ENCODE measurements around the gene NAPG.
"Not testable (repeated sequence)": the region's sequence is repeated elsewhere in the genome, so short reads cannot be mapped to it uniquely, and the experiment has no call there.

Gene NAPG

DNA sequence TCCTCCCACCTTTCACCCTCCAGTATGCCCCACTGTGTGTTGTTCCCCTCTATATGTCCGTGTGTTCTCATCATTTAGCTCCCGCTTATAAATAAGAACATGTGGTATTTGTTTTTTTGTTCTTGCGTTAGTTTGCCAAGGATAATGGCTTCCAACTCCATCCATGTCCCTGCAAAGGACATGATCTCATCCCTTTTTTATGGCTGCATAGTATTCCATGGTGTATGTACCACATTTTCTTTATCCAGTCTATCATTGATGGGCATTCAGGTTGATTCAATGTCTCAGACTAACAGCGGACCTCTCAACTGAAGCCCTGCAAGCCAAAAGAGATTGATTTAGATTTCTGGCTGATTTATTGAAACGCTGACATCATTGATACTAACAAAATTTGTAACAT is 44.1 kb downstream of the NAPG start:
- DNase-seq; in situ Hi-C loops (cut with MboI; ENCODE audit: low pct_unique_long_range_greater_than_20kb, low sequenced_read_pairs): not testable (repeated sequence)

DNA sequence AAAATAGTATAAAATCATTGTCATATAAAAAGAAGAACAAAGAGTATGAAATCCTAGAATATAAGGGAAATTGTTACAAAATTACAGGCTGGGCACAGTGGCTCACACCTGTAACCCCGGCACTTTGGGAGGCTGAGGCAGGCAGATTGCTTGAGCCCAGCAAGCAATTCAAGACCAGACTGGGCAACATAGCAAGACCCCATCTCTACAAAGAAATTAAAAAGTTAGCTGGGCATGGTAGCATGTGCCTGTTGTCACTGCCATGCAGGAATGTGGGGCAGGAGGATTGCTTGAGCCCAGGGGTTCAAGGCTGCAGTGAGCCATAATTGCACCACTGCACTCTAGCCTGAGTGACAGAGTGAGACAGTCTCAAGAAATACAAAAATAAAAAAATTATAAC is 44.8 kb downstream of the NAPG start:
- in situ Hi-C loops (cut with MboI; ENCODE audit: low pct_unique_long_range_greater_than_20kb, low sequenced_read_pairs) = no loop called here
- no peak for DNase-seq

DNA sequence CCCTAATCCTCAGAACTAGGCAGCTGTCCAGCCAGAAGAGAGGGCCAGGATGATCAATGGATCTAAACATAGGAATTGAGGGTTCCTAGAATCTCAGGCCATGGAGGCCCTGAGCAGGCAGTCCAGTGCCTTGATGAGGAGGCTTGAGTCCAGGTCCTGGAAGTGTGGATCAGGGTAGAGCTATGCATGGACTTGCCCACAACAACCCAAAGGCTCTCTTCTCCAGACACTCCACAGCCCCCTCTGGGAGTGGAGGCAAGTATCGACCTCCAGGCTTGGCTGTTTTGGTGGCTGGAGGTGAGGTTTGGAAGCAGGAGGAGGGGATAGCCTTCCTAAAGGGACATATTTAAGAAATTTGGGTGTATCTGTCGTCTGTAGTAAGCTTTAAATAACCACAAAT is 45.7 kb downstream of the NAPG start:
- in situ Hi-C loops (cut with MboI; ENCODE audit: low pct_unique_long_range_greater_than_20kb, low sequenced_read_pairs) = no loop called here
- no peak for DNase-seq

DNA sequence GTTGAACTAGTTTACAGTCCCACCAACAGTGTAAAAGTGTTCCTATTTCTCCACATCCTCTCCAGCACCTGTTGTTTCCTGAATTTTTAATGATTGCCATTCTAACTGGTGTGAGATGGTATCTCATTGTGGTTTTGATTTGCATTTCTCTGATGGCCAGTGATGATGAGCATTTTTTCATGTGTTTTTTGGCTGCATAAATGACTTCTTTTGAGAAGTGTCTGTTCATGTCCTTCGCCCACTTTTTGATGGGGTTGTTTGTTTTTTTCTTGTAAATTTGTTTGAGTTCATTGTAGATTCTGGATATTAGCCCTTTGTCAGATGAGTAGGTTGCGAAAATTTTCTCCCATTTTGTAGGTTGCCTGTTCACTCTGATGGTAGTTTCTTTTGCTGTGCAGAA is 47.4 kb downstream of the NAPG start:
- DNase-seq; in situ Hi-C loops (cut with MboI; ENCODE audit: low pct_unique_long_range_greater_than_20kb, low sequenced_read_pairs): not testable (repeated sequence)

DNA sequence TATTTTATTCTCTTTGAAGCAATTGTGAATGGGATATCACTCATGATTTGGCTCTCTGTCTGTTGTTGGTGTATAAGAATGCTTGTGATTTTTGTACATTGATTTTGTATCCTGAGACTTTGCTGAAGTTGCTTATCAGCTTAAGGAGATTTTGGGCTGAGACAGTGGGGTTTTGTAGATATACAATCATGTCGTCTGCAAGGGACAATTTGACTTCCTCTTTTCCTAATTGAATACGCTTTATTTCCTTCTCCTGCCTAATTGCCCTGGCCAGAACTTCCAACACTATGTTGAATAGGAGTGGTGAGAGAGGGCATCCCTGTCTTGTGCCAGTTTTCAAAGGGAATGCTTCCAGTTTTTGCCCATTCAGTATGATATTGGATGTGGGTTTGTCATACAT is 48.6 kb downstream of the NAPG start:
- in situ Hi-C loops (cut with MboI; ENCODE audit: low pct_unique_long_range_greater_than_20kb, low sequenced_read_pairs); DNase-seq: not testable (repeated sequence)

DNA sequence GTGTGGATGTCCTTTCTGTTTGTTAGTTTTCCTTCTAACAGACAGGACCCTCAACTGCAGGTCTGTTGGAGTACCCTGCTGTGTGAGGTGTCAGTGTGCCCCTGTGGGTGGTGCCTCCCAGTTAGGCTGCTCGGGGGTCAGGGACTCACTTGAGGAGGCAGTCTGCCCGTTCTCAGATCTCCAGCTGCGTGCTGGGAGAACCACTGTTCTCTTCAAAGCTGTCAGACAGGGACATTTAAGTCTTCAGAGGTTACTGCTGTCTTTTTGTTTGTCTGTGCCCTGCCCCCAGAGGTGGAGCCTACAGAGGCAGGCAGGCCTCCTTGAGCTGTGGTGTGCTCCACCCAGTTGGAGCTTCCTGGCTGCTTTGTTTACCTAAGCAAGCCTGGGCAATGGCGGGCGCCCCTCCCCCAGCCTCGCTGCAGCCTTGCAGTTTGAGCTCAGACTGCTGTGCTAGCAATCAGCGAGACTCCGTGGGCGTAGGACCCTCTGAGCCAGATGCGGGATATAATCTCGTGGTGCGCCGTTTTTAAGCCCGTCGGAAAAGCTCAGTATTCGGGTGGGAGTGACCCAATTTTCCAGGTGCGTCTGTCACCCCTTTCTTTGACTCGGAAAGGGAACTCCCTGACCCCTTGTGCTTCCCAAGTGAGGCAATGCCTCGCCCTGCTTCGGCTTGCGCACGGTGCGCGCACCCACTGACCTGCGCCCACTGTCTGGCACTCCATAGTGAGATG is 52.2 kb downstream of the NAPG start:
- in situ Hi-C loops (cut with MboI; ENCODE audit: low pct_unique_long_range_greater_than_20kb, low sequenced_read_pairs); DNase-seq: not testable (repeated sequence)

DNA sequence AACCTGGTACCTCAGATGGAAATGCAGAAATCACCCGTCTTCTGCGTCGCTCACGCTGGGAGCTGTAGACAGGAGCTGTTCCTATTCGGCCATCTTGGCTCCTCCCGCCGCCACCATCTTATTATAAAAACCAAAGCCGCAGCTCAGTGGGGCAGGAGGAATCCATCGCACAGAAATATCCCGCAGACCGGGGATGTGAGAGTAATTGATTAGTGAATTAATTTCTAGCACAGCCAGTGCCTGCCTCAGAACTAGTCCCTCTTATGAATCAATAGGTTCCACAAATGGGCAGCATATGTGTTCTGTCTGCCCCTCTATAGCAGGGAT is 52.7 kb downstream of the NAPG start:
- in situ Hi-C loops (cut with MboI; ENCODE audit: low pct_unique_long_range_greater_than_20kb, low sequenced_read_pairs); DNase-seq: not testable (repeated sequence)

DNA sequence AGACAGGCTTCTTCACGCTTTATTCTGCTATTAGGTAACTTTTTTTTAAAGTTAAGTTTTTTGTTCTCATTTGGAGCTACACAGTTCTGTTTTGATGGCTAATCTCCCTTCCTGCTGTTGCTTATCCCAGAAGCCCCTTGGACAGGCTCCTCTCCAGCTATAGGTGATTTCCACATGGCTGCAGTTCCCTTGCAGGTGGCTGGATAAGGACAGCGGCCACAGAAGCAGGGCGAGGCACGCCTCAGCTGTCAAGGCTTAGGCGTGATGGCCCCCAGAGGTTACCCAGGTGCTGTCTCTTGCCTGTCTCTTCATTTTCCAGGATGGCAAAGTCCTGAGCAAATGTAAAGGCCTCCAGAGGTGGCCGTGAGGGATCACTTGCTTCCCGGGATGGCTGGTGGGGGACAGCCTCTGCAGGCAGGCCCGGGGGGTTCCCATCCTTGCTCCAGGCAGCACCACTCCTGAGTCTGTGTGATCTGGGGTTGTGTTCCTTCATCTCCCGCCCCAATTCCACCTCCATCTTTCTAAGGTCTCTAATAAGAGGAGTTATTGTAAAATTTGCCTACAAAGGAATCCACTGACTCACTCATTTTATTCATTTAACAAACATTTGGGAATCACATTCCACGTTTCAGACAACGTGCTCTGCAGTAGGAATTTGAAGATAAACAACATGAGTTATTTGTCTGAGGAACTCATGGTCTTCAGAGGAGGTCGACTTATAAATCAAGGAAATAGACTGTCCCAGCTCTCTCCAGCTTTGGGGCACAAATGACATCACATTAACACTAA is 53.4 kb downstream of the NAPG start:
- no peak for DNase-seq

DNA sequence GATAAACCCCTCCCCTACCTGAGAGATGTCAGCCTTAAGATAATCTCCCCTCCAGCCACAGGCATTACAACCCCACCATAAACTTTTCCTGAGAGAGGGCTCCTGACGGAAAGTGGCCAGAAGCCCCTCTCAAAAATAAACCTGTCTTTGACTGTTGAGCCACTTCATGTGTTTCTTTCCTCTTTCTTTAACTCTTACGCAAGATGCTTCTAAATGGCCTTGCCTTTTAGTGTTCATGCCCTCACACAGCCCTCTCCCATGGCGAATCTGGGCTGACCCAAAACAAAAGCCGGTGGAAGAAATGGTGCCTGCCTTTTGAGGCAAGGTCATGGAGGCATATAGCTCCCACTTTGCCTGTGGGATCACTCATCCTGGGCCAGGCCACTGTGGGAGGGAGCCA is 54.4 kb downstream of the NAPG start:
- in situ Hi-C loops (cut with MboI; ENCODE audit: low pct_unique_long_range_greater_than_20kb, low sequenced_read_pairs) = no loop called here
- DNase-seq = no peak

More for the DNA sequence above, 53.4 kb downstream of the NAPG start:
- in situ Hi-C loops (cut with MboI; ENCODE audit: low pct_unique_long_range_greater_than_20kb, low sequenced_read_pairs) = no loop called here

DNA sequence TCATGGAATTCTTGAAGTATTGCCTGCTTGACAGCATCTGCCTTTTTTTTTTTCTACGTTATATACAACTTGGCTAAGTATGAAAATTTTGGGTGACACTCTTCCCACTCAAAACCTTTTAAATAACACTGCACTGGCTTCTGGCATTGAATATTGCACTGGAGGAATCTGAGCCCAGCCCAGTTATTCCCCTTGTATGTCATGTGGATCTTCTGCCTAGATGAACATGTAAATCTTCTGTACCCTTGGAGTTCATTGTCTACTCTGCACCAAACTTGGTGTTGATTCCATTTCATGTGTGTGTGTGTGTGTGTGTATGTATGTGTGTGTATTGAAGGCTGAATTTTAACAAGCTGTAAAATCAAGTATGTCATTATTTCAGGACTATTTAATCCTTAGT is 59.4 kb downstream of the NAPG start:
- in situ Hi-C loops (cut with MboI; ENCODE audit: low pct_unique_long_range_greater_than_20kb, low sequenced_read_pairs) = no loop called here
- DNase-seq = no peak

DNA sequence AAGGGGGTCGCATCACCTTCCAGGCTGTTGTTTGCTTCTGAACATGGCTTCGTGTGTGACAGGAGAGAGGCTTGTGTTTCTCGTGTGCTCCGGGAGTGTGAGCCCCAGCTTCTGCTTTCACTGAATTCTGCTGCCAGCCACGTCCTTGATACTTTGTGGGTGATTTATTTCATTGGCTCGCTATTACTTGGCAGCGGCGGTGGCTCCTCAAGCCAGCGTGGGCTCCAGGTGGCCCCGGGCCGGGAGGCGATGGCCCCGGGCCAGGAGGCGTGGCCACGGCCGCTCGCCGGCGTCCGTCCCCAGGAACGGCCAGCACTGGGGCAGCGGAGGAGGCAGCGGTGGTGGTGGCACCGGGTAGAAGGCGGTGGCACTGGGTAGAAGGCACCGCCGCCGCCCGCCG is 63.1 kb downstream of the NAPG start:
- in situ Hi-C loops (cut with MboI; ENCODE audit: low pct_unique_long_range_greater_than_20kb, low sequenced_read_pairs) = no loop called here
- DNase-seq = no peak

DNA sequence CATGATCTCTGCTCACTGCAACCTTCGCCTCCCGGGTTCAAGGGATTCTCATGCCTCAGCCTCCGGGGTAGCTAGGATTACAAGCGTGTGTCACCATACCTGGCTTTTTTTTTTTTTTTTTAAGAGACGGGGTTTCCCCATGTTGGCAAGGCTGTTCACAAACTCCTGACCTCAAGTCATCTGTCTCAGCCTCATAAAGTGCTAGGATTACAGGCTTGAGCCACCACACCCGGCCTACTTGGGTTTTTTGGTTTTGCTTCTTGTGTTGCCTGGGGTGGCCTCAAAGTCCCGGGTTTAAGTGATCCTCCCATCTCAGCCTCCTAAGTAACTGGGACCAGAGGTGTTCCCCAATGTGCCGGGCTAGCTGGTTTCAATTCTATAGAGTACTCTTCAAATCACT is 64.6 kb downstream of the NAPG start:
- DNase-seq = no peak

DNA sequence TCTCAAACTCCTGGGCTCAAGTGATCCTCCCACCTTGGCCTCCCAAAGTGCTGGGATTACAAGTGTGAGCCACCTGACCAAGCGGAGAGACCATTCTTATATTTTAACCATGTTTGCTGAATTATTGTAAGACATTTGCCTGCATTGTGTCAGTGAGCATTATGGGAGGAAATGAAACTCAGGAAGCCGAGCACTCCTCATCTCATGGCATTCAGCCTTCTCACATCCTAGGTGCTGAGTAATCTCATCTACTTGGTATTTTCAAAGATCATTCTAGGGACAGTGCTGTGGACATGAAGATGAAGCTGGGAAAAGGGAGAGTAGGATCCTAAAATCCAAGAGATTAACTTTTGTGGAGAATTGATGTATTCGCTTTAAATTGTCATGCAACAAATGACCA is 66.1 kb downstream of the NAPG start:
- in situ Hi-C loops (cut with MboI; ENCODE audit: low pct_unique_long_range_greater_than_20kb, low sequenced_read_pairs) = no loop called here
- DNase-seq = no peak

More for the DNA sequence above, 64.6 kb downstream of the NAPG start:
- in situ Hi-C loops (cut with MboI; ENCODE audit: low pct_unique_long_range_greater_than_20kb, low sequenced_read_pairs) = no loop called here

DNA sequence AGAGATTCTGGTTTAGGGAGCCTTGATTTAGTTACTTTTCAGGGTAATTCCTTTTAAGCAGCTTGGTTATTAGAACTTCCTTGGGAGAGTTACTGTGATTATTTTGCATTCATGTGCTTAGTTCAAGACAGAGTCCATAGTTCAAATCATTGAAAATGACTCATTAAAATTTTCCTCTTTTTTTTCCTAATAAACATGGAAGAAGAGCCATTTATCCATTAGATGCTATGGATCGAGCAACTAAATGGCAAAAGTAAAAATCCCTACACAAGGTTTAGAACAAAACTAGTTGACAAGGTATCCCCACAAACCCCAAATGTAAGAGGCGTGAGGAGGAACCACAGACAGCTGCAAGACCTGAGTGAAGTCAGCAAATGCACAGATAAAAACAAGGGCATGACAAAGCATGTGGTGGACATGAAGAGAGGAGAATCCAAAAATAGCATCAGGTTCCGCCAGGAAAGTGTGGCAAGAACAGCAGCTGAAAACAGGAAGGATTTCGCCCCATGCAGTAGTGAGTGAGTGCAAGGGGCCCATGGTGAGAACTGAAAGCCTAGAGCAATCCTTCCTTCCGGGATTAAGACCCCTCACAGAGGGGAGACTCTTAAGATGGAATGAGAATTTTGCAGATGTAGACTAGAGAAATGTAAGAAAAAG is 67.7 kb downstream of the NAPG start:
- in situ Hi-C loops (cut with MboI; ENCODE audit: low pct_unique_long_range_greater_than_20kb, low sequenced_read_pairs) = not testable (repeated sequence)
- peak; percentile 88 for DNase-seq

DNA sequence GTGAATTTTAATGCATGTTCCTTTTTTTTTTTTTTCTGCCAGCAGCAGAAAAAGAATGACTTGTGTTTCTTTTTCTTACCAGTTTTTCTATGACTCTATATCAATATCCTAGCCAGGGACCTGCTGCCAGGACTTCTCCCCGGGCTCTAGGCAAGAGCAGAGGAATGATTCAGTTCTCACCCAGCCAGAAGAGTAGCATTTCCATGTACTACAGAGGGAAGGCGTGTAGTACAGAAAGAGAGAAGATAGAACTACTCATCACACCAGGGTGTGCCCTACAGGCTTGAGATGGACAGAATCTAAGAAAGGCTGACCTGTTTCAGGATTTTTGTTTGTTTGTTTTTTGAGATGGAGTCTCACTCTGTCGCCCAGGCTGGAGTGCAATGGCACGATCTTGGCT is 70.1 kb downstream of the NAPG start:
- DNase-seq; in situ Hi-C loops (cut with MboI; ENCODE audit: low pct_unique_long_range_greater_than_20kb, low sequenced_read_pairs): not testable (repeated sequence)

DNA sequence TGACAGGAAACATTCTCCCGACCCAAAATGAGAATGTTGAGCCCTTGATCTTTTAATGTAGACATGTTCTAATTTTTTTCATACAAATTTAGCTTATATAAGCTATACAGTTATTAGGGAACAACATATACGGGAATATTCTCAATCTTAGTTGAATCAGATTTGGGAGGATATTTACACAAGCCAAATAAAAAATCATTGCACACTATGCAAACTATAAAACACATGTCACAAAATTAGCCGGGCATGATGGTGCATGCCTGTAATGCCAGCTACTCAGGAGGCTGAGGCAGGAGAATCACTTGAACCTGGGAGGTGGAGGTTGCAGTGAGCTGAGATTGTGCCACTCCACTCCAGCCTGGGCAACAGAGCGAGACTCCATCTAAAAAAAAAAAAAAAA is 71.9 kb downstream of the NAPG start:
- DNase-seq; in situ Hi-C loops (cut with MboI; ENCODE audit: low pct_unique_long_range_greater_than_20kb, low sequenced_read_pairs): not testable (repeated sequence)

DNA sequence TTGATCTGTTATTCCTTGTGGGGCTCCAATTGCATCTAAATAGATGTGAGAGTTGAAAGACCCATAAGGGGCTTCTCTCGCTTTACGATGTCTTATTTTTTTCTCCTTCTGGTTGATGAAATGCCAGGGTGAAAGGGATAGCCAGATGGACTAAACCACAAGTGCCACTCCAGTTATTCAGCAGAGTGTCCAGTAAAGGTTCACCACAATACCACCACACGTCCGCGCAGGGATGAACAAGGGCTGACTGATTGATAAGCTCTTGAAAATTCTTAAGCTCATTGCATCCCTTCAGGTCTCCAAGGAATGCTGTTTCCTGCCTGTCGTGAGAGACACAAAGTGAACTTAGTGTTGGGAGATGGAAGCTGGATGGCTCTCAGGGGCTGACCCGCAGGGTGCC is 74.9 kb downstream of the NAPG start:
- in situ Hi-C loops (cut with MboI; ENCODE audit: low pct_unique_long_range_greater_than_20kb, low sequenced_read_pairs) = not testable (repeated sequence)

More for the DNA sequence above, 74.9 kb downstream of the NAPG start:
- DNase-seq = not testable (repeated sequence)

Measured in KBM-7 (cell line).